NCI-H1436 treated with DMSO at 0.1 percent for 48 hours (cell line): ENCODE results near the gene SLC35B2.

ENCODE experiments used
- DNase-seq: peaks from one replicate; lab custom pipeline; 2025; lab: John Stamatoyannopoulos, UW

Gene SLC35B2, protein sequence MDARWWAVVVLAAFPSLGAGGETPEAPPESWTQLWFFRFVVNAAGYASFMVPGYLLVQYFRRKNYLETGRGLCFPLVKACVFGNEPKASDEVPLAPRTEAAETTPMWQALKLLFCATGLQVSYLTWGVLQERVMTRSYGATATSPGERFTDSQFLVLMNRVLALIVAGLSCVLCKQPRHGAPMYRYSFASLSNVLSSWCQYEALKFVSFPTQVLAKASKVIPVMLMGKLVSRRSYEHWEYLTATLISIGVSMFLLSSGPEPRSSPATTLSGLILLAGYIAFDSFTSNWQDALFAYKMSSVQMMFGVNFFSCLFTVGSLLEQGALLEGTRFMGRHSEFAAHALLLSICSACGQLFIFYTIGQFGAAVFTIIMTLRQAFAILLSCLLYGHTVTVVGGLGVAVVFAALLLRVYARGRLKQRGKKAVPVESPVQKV

GRCh38 chr6:44257025-44257752 lies at the start of gene SLC35B2:
Gene SLC35B2, minus strand, starts transcription at chr6:44257528. Its CDS starts 118 bp downstream, at chr6:44257410.
- DNase-seq, result no peak

DNA sequence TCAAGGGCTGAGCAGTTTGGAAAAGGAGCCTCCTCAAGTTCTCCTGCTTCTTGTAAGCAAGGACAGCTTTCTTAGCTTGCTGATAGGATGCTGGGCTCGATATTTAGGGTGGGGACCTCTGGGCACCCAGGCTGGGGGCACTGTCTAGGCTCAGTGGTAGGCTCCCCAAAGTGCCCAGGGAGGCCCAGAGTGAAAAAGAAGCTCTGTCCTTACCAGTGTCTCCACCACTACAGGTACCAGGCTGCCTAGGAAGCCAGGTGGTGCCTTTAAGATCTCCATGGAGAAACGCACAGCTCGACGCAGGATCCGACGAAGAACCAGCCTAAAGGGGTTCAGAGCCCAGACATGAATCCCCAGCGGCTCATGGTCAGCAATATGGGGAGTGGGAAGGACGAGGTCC lies 49.4 kb upstream of the SLC35B2 start:
- no peak for DNase-seq

DNA sequence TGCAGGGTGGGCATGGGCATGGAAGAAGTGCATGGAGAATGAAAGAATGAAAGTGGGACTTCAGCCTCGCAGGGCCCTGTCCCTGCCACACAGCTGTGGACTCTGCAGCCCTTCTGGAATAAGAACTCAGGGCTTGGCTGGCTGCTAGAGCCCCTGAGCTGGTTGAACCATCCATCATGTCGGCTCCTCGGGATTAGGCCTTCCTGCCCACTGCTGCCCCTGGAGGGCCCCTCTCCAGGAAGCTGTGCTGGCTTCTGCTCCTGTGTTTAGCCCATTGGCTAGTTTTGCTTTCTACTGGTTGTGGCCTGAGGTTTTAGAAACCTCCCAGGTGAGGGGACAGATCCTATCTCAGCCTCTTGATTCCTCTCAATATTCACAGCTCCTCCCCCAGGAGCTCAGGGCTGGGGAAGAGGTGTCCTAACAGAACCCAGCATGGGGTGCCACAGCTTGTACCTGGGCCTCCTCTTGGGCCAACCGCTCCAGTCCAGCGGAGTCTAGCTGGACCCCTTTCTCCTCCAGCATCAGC lies 47.9 kb upstream of the SLC35B2 start:
- DNase-seq, result no peak

- no peak for DNase-seq
Measured at GRCh38 chr6:44304282-44305199, 47.2 kb upstream of the SLC35B2 start.

DNA sequence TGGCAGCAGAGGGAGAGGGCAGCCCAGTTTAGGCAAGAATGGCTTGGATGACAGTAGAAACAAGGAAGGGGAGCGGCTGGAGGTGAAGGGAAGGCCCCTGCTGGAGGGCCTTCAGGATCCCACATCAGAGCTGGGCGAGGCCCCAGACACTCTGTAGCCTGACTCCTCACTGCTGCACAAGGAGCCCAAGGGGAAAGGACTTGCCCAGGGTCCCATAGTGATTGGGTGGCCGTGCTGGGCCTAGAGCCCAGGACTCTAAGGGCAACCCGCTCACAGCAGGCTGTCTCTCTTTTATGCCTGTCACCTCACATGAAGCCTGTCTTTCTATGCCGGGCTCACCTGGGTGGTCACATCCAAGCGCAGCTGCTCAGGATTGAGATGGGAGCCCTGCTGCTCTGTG lies 46.5 kb upstream of the SLC35B2 start:
- no peak for DNase-seq

GRCh38 chr6:44302856-44303255 lies 45.5 kb upstream of the SLC35B2 start:
- no peak for DNase-seq

DNA sequence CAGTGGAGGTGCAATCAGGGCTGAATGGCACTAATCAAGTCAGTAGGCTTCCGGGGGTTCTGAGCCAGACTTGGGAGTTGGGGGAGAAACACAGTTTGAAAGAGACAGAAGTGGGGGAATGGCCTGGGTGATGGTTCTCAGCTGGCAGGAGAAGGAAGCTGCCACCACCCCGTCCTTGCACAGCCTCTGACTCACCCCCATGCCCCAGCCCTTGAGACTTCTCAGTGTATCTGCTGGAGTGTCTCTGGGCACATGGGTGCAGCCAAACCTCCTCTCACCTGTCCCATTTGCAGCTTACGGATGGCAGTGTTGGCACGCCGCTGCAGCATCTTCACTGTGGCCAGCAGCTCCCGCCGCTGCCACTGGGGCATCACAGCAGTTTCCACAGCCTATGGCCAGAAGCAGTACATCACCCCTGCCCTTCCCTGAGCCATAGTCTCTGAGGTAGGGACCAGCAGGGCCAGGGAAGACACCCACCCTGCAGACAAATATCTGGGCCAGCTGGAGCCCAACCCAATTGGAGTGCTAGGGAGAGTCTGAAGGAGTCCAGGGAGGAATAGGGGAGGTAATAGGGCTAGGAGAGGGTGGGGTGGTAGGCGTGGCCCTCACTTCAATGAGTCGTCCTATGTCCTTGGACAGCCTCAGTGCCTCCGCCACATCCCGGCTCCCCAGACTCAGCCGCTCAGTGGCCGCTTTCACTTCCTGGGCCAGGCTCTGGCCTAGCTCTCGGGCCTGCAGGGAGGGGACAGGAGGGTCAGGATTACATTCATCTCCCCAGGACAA lies 44.6 kb upstream of the SLC35B2 start:
- DNase-seq, result no peak

- no peak for DNase-seq
Measured at GRCh38 chr6:44301106-44301505, 43.8 kb upstream of the SLC35B2 start.

DNA sequence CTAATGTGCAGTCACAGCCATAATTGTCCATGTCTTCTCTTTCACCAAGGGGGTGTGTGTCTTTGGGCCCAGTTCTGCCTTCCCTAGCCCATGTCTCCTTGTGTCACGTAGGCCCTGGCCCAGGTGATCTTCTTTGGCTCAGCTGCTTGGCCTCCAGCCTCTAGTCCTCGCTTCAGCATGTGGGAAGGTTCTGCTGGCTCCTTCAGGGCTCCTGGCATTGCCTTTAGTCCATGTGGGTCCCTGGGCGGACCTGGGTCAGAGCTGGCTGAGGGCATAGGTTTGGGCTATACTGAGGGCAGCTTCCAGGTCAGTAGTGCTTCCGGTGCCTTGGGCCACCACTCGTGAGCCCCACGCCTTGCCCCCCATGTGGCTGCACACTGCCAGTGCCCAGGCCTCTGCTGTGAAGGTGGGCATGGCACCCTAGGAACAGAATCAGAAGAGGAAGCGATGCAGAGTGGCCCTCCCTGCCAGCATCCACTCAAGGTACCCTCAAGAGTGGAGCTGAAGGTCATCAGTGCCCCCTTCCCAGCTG lies 43.0 kb upstream of the SLC35B2 start:
- DNase-seq, result no peak

DNA sequence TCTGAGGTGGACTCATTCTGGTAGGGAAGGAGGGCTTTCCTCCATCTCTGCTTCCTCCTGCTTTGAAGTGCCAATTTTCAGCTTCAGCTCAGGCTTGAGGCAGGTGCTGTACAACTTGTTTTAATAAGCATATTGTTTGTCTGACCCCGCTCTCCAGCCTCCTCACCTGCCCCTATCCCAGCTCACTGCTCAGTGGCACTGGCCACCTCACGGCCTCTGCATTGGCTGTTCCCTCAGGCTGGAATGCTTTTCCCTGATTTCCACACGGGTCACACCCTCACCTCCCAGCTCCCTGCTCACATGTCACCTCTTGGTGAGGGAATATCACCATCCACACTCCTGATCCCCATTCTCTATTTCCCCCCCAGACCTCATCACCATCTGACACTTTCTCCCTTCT lies 41.5 kb upstream of the SLC35B2 start:
- DNase-seq, result no peak

GRCh38 chr6:44298055-44298803 lies 40.9 kb upstream of the SLC35B2 start:
- no peak for DNase-seq

- DNase-seq, result no peak
Measured at GRCh38 chr6:44297063-44298038, 40.0 kb upstream of the SLC35B2 start.

GRCh38 chr6:44294832-44295791 lies 37.8 kb upstream of the SLC35B2 start:
- no peak for DNase-seq

DNA sequence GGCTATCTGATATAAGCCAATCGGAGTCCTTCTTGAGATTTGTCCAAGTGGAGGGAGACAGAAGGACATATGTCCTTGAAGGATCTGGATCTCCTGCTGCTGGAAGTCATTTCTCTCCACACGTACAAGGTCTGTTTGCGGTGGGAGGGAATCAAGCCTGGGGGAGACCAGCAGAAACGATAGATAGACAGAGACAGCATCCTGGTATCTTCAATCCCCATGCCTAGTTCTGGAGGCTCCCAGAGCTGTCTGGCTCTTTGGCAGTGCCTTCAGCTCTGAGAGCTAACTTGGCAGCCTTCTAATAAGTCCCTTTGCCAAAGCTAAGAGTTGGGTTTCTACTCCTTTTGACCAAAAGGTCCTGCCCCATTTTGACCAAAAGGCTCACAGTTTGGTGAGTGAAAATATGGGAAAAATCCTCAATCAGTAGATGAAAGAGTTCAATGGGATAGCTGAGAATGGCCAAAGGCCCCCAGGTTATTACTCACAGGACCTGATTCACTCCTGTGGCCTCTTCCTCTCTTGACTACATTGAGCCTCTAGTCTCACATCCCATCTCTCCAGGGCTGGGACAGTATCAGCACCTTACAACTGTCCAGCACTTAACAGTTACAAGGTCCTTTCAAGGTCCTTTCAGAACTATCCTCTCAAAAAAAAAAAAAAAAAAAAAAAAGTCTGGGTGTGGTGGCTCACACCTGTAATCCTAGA lies 35.5 kb upstream of the SLC35B2 start:
- no peak for DNase-seq

GRCh38 chr6:44291841-44292240 lies 34.5 kb upstream of the SLC35B2 start:
- DNase-seq, result no peak

DNA sequence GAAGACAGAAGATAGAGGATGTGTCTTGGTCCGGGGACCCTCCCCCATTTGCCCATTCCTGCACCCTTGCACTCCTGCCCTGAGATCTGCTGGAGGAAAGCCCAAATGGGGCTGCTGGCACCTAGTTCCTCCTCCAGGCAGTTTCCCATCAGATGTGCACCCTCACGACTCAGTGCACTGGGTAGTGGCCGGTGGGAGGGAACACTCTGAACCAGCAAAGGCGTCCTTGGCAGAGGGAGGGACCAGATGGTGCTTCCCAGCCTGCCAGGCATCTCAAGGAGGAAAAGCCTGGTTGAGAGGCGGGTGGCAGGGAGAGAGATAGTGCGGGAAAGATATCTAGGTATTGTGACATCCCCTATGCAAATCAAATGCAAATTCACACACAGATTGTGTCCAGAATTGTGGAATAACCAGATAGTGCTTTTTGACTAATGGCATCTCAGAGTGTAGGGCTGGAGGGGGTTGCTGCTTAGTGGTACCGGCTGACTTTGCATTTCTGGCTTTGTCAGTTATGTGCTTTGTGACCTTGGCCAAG lies 32.5 kb upstream of the SLC35B2 start:
- DNase-seq, result no peak

- no peak for DNase-seq
Measured at GRCh38 chr6:44286747-44287146, 29.4 kb upstream of the SLC35B2 start.
